Nephron progenitor cell (in vitro differentiated cells): Measurements from ENCODE around the gene FREY1.

ENCODE experiments used
- DNase-seq: peaks from one replicate; pipeline ENCODE4 v3.0.0; 2021
- H3K27ac Mint-ChIP-seq: 2 replicates; pipeline ENCODE4 v1.8.0; 2021; ENCODE audit warnings: mild to moderate bottlenecking, moderate library complexity, mixed read lengths
- H3K27me3 Mint-ChIP-seq: 2 replicates; pipeline ENCODE4 v1.8.0; 2021; ENCODE audit warnings: mild to moderate bottlenecking, low read depth, mixed read lengths; ENCODE audit not compliant: poor library complexity
- H3K36me3 Mint-ChIP-seq: 2 replicates; pipeline ENCODE4 v1.8.0; 2021; ENCODE audit warnings: low read depth, mixed read lengths
- H3K4me1 Mint-ChIP-seq: 2 replicates; pipeline ENCODE4 v1.8.0; 2021; ENCODE audit warnings: mixed read lengths
- H3K4me3 Mint-ChIP-seq: 2 replicates; pipeline ENCODE4 v1.8.0; 2021; ENCODE audit warnings: mild to moderate bottlenecking, moderate library complexity, mixed read lengths
- H3K9me3 Mint-ChIP-seq: 2 replicates; pipeline ENCODE4 v1.8.0; 2021; ENCODE audit warnings: mild to moderate bottlenecking, moderate library complexity, mixed read lengths
- CTCF ChIP-seq: fragments of 200-600 bp; sonication (generic); IDR thresholded peaks from 2 replicates; pipeline ENCODE4 v1.5.0; 2021; ENCODE audit warnings: antibody characterized with exemption

FREY1 gene

DNA sequence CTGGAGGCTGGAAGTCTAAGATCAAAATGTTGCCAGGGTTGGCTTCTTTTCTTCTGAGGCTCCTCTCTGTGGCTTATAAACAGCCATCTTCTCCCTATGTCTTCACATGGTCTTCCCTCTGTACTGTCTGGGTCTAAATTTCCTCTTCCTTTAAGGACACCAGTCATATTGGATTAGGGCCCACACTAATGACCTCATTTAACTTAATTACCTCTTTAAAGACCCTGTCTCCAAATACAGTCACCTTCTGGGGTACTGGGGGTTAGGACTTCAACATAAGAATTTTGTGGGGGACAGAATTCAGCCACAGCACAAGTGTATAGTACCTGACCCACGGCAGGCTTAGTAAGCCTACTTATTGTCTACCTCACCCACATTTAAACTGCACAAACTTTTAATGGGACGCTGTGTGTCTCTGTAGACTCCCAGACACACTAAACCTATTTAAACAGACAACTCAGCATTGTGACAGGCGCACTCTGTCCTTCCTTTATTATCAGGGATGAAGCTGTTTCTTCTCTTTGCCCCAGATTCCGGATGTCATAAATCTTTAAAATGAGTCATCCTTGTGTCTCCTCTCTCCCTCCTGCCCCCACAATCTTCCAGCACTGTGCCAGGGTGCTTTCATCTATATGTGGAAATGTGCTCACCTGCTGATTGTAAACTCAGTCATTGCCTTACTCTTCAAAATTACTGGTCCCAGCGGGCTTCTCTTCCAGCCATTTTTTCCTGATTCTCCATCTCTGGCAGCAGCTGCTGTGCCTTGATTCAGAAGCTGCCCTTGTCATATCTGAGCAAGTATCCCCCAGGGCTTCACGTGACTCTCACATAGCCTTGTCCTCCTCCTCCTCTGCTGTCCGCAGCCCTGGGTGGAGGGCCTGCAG lies 27.0 kb downstream of the FREY1 start:
- Mint-ChIP-seq H3K9me3 (no peaks in the 10 kb centered on the region), H3K36me3 (peaks cover 33% of the 10 kb centered on the region), H3K4me3 (no peak overlapping the region)

GRCh38 chr11:45877845-45878244 lies 29.2 kb downstream of the FREY1 start:
- TF ChIP-seq CTCF = no peak
- H3K27me3 Mint-ChIP-seq = no peaks in the 10 kb centered on the region
- no peak for DNase-seq
- no peak overlapping the region for H3K27ac Mint-ChIP-seq
- no peaks in the 10 kb centered on the region for H3K9me3 Mint-ChIP-seq
- peaks cover 38% of the 10 kb centered on the region for H3K36me3 Mint-ChIP-seq
- no peak overlapping the region for H3K4me3 Mint-ChIP-seq
- peaks cover 7% of the 10 kb centered on the region for H3K4me1 Mint-ChIP-seq

More for the DNA sequence above, 27.0 kb downstream of the FREY1 start:
- no peak overlapping the region for H3K27ac Mint-ChIP-seq
- H3K4me1 Mint-ChIP-seq = peaks cover 8% of the 10 kb centered on the region
- no peak for DNase-seq
- peaks cover 11% of the 10 kb centered on the region for H3K27me3 Mint-ChIP-seq
- no peak for TF ChIP-seq CTCF

GRCh38 chr11:45877221-45877620 lies 29.9 kb downstream of the FREY1 start:
- H3K4me3 Mint-ChIP-seq = no peak overlapping the region
- peaks cover 7% of the 10 kb centered on the region for H3K4me1 Mint-ChIP-seq
- peaks cover 38% of the 10 kb centered on the region for H3K36me3 Mint-ChIP-seq
- no peak overlapping the region for H3K27ac Mint-ChIP-seq
- DNase-seq = no peak
- H3K9me3 Mint-ChIP-seq = no peaks in the 10 kb centered on the region
- H3K27me3 Mint-ChIP-seq = no peaks in the 10 kb centered on the region
- TF ChIP-seq CTCF = no peak

DNA sequence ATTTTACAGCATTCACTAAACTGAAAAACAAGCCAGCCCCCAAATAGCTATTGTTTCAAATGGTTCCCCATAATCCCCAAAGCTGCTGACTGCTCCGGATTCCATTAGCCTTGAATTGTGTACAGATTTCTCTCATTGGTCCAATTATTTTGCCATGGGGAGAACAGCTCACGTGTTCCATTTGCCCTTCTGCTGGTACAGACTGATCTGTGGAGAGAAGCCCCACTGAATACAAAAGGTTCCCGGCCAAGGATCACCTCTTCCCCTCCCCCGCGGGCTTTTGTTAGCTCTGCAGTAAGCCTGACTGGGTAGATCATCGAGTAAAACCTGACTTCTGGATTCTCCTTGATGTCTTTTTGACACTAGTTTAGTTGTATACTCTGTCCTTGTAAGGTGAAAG lies 30.7 kb downstream of the FREY1 start:
- Mint-ChIP-seq H3K27ac (no peak overlapping the region), H3K4me3 (no peak overlapping the region), H3K27me3 (no peaks in the 10 kb centered on the region), H3K36me3 (peaks cover 38% of the 10 kb centered on the region), H3K9me3 (no peaks in the 10 kb centered on the region), H3K4me1 (peaks cover 7% of the 10 kb centered on the region)
- no peak for DNase-seq
- TF ChIP-seq CTCF = no peak

DNA sequence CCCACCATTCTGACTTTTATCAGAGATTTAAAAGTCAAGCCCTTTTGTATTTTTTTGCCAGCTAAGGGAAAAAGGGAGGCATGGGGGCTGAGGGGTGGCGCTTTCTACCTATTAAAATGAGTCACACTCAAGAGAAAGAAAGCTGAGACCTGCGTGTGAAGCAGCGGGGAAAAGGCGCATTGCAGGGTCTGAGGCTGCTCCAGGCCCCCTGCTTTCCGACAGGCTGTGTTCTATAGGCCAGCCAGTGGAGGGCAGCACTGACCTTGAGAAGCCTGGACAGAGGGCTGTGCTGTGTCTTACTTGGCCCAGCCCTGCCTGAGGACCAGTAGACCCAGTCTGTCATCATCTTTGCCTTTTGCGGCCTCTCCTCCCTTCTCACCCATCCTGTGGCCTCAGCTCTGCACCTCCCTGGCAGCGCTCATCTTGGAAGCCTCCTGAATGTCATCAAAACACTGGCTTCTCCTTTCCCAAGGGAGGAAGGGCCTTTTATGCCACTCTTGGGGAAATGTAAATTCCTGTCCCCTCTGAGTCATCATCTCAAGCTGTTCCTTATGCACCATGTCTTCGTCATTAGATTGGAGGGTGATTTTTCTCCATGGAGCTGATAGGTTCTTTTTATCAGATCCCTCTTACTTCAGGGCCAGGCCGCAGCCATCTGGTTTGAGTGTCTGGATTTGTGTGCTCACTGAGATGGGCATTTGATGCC lies 34.3 kb downstream of the FREY1 start:
- Mint-ChIP-seq H3K9me3 (no peaks in the 10 kb centered on the region), H3K4me1 (no peaks in the 10 kb centered on the region), H3K36me3 (peaks cover 37% of the 10 kb centered on the region), H3K27ac (no peak overlapping the region), H3K27me3 (no peaks in the 10 kb centered on the region), H3K4me3 (no peak overlapping the region)
- DNase-seq = peak; percentile 76
- peak; percentile 80 for TF ChIP-seq CTCF
